ENCODE measurements around the gene PRKAR1B. TPM values are rescaled to one million over a fixed set of nuclear protein-coding genes. Genes with fewer than 3 reads are reported as not detected.

The PRKAR1B gene
- total RNA-seq, 4 donors from 2014 or later: 8.2 to 12.3 (median 10.5) TPM

DNA sequence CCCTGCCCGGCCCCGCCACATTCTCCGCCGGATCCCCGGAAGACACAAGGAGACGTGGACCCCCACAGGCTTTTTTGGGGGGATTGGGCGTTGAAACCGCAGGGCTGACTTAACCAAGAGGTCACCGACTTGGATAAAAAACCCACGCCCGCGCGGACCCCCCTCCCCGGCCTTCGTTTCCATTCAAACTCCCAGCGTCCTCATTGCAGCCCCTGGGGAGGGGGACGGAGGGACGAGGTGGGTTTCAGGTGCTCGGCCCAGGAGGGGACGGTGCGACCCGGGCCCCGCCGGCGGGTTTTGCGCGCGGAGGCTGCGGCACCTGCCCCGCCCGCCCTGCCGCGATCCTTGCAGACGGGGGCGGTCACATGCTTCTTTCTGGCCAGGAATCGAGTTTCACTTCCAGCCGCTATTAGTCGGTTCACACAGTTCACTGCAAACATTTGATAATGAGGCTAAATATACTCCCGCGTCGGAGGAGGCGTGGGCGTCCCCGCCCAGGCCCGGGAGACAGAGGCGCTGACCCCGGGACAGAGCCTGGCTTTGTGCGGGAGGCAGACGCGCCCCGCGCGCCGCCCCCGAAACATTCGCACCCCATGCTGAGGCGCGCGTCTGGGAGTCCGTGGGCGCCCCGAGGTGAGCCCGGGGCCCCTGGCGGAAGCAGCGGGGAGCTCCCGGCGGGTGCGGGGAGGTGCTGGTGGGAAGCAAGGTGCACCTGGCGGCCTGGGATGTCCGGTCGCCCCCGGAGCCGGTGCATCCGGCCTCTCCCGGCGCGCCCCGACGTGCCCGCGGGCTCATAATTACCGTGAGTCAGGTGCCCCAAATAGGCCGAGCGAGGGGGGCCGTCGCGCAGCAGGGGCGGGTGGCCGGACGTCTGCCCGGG, 204.8 kb downstream of the PRKAR1B start:
- H3K27ac ChIP-seq: no peak overlapping the region
- no peak for DNase-seq (ENCODE audit: low spot score in 2 of 2)
- TF ChIP-seq EP300 (IDR thresholded peaks at IDR 0.05) (no peak), POLR2A (IDR thresholded peaks at IDR 0.05) (no peak)
- TF ChIP-seq, protein P1, sequence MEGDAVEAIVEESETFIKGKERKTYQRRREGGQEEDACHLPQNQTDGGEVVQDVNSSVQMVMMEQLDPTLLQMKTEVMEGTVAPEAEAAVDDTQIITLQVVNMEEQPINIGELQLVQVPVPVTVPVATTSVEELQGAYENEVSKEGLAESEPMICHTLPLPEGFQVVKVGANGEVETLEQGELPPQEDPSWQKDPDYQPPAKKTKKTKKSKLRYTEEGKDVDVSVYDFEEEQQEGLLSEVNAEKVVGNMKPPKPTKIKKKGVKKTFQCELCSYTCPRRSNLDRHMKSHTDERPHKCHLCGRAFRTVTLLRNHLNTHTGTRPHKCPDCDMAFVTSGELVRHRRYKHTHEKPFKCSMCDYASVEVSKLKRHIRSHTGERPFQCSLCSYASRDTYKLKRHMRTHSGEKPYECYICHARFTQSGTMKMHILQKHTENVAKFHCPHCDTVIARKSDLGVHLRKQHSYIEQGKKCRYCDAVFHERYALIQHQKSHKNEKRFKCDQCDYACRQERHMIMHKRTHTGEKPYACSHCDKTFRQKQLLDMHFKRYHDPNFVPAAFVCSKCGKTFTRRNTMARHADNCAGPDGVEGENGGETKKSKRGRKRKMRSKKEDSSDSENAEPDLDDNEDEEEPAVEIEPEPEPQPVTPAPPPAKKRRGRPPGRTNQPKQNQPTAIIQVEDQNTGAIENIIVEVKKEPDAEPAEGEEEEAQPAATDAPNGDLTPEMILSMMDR (IDR thresholded peaks at IDR 0.05): no peak
- peak overlapping the region; percentile 51 for H3K4me3 ChIP-seq
- WGBS: 3% methylated on average over 8 of the region's 91 CpGs
- H3K27me3 ChIP-seq: peaks cover 35% of the 10 kb centered on the region
- H3K36me3 ChIP-seq: no peaks in the 10 kb centered on the region
- peaks cover 49% of the 10 kb centered on the region for H3K4me1 ChIP-seq
- H3K9me3 ChIP-seq: no peaks in the 10 kb centered on the region

DNA sequence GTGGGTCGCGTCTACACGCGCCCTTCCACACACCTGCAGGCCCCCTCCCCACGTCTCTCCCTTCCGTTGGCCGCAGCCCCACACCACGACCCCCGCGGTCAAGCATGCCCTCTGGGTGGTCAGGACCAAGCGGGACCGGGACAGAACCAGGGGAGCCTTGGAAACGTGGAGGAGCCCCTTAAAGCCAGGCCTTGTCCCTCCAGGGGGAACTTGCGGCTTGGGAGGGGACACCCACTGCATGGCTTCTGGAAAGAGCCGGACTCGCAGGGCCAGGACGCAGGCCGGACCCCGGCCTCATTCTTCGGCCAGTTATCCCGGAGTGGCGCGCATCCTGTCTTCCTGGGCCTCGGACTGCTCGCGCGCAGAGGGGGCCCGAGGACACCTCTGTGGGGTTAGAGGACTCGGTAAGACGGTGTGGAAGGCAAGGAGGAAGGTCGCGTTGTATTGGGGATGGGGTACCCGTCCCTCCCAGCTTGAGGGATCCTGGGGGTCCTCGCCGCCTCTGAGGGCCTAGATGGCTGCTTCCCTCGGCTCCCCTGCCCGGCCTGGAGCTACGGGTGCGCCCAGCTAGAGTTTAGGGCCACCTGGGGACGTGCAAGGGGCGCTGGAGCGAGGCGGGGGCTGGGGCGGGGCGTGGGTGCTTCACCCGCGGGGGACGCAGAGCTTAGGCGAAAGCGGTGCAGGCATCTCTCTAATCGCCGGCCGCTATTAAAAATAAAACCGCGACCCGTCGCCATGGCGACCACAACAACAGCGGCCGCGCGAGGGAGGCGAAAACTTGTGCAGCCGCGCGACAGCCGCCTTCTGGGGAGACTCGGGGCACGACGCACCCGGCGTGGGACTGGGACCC, 205.6 kb downstream of the PRKAR1B start:
- no peak for DNase-seq (ENCODE audit: low spot score in 2 of 2)
- H3K4me1 ChIP-seq: peaks cover 56% of the 10 kb centered on the region
- no peak for TF ChIP-seq POLR2A (IDR thresholded peaks at IDR 0.05)
- TF ChIP-seq POLR2AphosphoS5 (IDR thresholded peaks at IDR 0.05): no peak
- no peak for TF ChIP-seq EP300 (IDR thresholded peaks at IDR 0.05)
- TF ChIP-seq, protein P1 (IDR thresholded peaks at IDR 0.05): no peak
- no peak overlapping the region for H3K27ac ChIP-seq
- 11% methylated on average over 11 of the region's 72 CpGs for WGBS
- H3K4me3 ChIP-seq: peak overlapping the region; percentile 51
- no peaks in the 10 kb centered on the region for H3K9me3 ChIP-seq
- H3K27me3 ChIP-seq: peaks cover 35% of the 10 kb centered on the region
- no peaks in the 10 kb centered on the region for H3K36me3 ChIP-seq

DNA sequence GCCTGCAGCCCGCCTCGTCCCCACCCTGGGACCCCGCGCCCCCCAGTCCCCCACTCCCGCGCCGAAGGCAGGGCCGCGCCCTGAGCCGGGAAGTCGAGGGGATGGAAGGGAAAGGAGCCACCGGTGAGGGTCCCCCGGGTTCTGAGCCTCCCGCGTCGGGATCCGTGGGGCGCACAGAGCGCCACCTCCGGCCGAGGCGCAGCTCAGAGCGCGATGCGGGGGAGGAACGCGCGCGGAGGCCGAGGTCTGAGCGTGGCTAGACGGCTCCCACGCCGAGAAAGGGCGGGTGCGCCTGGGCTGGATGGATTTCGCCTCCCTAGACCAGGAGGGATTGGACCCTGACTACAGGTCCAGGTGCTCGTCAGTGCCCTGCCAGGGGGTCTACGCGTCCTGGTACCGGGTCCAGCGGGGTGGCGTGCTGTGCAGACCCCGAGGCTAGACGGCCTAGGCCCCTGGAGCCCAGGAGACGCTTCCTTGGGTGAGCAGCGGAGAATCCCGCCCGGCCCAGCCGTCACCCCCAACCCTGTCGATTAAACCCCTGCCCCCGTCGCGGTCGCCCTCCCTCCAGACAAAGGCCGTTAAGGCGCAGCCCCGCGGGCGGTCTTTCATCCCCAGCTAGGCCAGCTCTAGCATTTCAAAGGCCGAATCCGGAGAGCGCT, 206.4 kb downstream of the PRKAR1B start:
- WGBS: 4% methylated on average over 27 of the region's 63 CpGs

DNA sequence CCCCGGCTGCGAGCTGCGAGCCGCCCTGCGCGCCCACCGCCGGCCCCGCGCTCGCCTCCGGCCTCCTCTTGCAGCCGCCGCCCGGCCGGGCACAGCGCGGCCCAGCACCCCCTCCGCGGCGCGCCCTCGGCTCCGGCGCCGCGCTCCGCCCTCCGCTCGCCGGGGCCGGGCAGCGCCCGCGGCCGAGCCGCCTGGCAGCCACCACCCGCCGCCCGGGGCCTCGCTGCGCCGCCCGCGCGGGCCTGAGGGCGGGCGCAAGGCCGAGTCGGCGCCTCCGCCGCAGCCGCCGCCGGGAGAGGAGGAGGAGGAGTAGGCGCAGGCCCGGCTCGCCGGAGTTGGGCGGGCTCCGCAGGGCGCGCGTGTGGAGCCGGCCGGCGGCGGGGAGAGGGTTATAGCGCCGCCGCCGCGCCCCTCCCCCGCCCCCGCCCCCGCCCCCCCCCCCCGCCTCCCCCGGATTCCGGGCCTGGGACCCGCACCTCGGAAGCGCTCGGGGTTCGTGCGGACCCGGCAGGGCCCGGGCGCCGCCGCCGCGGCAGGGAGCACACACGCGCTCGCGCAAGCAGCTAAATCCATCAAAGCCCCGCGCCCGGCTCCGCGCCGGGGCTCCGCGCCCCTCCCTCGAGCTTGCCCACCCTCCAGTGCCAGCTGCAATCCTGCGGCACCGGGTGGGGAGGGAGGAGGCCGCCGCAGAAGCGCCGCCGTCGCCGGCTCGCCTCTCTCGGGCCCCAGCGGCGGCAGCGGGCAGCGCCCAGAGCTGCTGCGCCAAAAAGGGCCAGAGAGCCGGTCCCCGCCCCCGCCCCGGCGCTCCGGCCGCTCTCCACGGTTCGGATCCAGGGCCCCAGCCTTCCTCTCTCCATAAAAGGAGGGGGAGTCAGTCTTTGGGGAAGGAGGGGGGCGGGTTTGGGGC, 207.3 kb downstream of the PRKAR1B start, which contains the start of gene PDGFA:
TSS of gene PDGFA (minus strand) at position 363 of the 907 bp plus-strand sequence. CDS start 845 bp downstream, outside the sequence.
- peak within 1 kb of the TSS; percentile 75 for H3K4me3 ChIP-seq
- peaks cover 73% of the 10 kb centered on the region for H3K4me1 ChIP-seq
- under 1% methylated on average over 32 of the region's 132 CpGs for whole genome bisulfite sequencing
- peak within 1 kb of the TSS; percentile 76 for H3K27ac ChIP-seq
- H3K36me3 ChIP-seq: no peaks in the 10 kb centered on the region
- TF ChIP-seq, protein P1 (IDR thresholded peaks at IDR 0.05): peak in 1 of 2 donors; percentile 37
- no peak for TF ChIP-seq EP300 (IDR thresholded peaks at IDR 0.05)
- peaks cover 31% of the 10 kb centered on the region for H3K27me3 ChIP-seq
- no peaks in the 10 kb centered on the region for H3K9me3 ChIP-seq
- no peak for DNase-seq (ENCODE audit: low spot score in 2 of 2)

More for the DNA sequence above, 206.4 kb downstream of the PRKAR1B start:
- TF ChIP-seq POLR2A (IDR thresholded peaks at IDR 0.05) (no peak), EP300 (IDR thresholded peaks at IDR 0.05) (no peak), POLR2AphosphoS5 (IDR thresholded peaks at IDR 0.05) (no peak)
- TF ChIP-seq, protein P1 (IDR thresholded peaks at IDR 0.05): no peak
- Histone ChIP-seq H3K27me3 (peaks cover 35% of the 10 kb centered on the region), H3K4me3 (peak overlapping the region; percentile 75), H3K36me3 (no peaks in the 10 kb centered on the region), H3K4me1 (peaks cover 64% of the 10 kb centered on the region), H3K27ac (peak overlapping the region; percentile 55), H3K9me3 (no peaks in the 10 kb centered on the region)
- no peak for DNase-seq (ENCODE audit: low spot score in 2 of 2)
